LNCAP (cell line): ENCODE measurements around the gene SMTN.

Experiments
- TF ChIP-seq, protein P1 (sequence below): fragments of 450-650 bp; IDR thresholded peaks from 2 replicates; pipeline ENCODE4 v1.5.1; 2017; ENCODE audit warnings: mild to moderate bottlenecking

The SMTN gene

DNA sequence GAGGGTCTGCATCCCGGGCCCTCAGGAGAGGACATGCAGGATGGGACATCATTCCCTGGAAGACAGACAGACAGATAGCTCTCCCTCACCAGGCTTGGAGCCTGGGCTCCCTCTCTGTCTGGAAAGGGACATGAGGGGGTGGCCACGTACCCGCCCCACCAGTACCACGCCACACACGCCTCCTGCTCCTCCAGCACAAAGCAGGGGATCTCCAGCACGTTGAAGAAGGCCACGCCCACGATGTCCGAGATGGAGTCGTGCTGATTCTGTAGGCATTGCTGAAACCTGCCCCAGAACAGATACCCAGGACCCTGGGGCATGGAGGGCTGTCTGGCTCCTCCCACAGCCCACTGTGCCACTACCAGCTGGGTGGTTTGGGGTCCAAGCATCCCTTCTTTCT is 57.0 kb downstream of the SMTN start:
- TF ChIP-seq, protein P1, sequence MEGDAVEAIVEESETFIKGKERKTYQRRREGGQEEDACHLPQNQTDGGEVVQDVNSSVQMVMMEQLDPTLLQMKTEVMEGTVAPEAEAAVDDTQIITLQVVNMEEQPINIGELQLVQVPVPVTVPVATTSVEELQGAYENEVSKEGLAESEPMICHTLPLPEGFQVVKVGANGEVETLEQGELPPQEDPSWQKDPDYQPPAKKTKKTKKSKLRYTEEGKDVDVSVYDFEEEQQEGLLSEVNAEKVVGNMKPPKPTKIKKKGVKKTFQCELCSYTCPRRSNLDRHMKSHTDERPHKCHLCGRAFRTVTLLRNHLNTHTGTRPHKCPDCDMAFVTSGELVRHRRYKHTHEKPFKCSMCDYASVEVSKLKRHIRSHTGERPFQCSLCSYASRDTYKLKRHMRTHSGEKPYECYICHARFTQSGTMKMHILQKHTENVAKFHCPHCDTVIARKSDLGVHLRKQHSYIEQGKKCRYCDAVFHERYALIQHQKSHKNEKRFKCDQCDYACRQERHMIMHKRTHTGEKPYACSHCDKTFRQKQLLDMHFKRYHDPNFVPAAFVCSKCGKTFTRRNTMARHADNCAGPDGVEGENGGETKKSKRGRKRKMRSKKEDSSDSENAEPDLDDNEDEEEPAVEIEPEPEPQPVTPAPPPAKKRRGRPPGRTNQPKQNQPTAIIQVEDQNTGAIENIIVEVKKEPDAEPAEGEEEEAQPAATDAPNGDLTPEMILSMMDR: no peak

DNA sequence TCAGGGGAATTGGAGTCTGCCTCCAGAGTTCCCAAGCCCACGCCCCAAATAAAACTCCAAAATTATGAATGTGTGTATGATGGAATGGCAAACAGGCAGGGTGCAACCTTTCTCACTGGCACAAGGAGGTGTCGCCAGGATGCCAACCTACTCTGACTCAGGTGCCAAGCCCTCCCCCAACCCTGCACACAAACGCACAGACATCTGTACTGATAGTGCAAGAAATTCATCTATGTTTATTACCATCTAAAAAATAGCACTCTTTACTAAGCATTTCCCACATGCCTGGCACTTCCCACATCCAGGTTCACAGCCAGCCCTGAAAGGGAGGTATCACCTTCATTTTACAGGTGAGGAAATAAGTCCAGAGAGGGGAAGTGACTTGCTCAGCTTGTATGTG is 57.9 kb downstream of the SMTN start:
- TF ChIP-seq, protein P1: no peak

DNA sequence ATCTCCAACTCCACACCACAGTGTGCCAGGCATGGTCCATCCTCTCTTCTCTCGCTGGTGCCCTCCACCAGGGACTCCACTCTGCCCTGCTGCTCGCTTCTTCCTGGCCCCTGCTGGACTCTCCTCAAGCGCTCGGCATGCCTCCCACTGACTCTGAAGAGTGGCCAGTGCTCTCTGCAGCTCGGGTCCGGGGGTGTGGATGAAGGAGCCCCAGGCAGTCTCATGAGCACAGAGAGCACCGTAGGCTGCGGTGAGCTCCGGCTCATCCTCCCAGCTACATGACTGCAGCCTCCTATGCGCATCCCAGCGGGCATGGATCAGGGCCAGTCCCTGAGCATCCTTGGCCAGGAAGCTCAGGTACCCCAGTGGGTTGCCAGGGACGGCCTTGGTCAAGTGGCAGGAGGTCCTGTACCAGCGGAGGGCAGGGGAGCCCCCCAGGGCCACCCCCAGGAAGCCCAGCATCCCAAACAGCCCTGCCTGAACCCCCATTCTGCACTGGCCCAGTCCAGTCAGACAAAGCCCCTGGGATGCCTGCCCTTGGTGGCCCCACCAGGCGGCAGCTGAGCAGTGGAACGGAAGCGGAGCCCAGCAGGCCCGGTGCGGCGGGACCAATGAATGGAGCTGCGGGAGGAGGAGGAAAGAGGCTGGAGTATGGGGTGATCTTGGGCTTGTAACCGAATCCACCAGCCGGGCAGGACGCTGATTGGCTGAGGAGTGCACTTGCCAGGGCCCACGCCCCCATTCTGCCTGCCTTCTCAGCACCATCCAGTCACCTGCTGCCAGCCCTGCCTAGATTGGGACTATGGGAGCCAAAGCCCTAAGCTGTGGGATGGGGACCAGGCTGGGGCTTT is 59.0 kb downstream of the SMTN start, which contains the start of gene PLA2G3:
Gene PLA2G3, minus strand, starts transcription at position 643 of the 851 bp plus-strand sequence. Its CDS starts 154 bp downstream, at position 489.
- TF ChIP-seq, protein P1: no peak

DNA sequence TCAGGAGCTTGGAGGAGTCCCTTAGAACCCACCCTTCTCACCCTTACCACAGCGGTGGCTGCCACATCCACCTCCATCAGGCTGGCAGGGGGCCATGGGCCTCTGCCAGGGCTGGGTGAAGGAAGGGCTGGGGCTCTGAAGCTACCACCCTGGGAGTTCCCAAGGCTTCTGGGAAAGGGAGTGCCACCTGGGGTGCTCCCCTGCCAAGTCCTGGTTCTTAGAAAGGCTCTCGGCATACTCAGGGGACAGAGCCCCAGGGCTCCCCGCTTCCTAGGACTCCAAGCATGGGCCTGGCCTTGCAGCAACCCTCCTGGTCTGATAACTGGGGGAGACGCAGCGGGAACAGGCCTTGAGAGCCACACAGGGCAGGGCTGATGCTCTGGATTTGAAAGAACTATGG is 59.6 kb downstream of the SMTN start:
- TF ChIP-seq, protein P1: no peak

DNA sequence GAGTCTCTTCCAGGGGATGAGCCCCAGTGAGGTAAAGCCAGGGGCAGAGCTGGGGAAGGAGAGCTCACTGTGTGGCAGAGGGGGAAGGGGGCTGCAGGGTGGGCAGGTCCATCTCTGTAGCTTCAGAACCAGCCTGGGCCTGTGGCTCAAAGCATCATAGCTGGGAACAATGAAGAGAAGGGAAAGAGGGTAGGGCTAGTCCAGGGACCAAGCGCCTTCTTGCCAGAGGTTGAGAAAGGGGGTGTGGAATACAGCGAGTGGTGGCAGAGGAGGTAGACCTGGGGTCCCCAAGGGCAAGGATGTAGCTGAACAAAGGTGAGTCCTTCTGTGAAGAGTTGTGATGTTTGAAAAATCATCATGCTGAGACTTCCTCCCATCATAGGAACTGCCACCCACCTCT is 60.4 kb downstream of the SMTN start:
- TF ChIP-seq, protein P1: no peak

DNA sequence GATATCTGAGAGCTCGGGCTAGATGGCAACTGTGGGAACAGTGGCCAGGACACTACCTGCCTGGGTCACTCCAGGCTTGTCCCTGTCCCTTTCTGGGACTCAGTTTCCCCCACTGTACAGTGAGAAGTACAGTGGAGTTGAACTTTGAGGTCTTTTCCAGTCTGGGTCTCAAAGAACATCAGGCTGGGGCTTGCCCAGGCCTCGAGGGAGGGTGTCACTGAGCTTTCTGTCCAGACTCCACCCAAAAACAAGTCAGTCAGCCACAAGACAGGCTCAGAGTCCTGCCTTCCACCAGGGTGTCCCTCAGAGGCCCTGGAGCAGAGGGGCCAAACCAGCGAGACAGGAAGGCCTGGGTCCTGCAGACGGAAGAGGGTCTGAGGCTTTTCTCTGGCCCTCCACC is 61.2 kb downstream of the SMTN start:
- TF ChIP-seq, protein P1: no peak

DNA sequence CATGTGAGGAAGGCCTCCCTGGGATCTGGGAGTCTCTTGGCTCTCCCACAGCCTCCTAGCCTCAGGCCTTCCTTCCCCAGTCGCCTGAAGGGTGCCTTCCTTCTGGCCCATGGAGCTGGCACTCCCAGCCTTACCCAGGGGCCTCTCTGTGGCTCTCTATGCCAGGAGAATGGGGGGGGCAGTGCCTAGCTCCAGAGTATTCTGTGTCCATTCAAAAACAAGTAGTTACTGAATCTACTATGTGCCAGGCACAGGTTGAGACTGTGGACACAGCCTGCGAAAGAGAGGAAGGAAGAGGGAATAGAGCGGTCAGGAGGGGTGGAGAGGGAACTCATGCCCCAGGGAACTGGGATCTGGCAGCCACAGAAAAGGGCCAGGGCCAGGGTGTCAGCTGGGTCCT is 61.9 kb downstream of the SMTN start:
- TF ChIP-seq, protein P1: no peak
